Osteocyte (in vitro differentiated cells): ENCODE results near the gene NCOA7. TPM values are rescaled to one million over a fixed set of nuclear protein-coding genes. Genes with fewer than 3 reads are reported as not detected.

Experiments
- DNase-seq: peaks from one replicate; pipeline ENCODE4 v3.0.0; 2021; ENCODE audit warnings: mixed read lengths; ENCODE audit not compliant: unreplicated experiment; ENCODE audit errors: extremely low spot score
- H3K27ac Mint-ChIP-seq: one replicate; pipeline ENCODE4 v1.8.0; 2021; ENCODE audit warnings: mild to moderate bottlenecking, mixed read lengths; ENCODE audit not compliant: unreplicated experiment
- H3K27me3 Mint-ChIP-seq: one replicate; pipeline ENCODE4 v1.8.0; 2021; ENCODE audit warnings: mixed read lengths; ENCODE audit not compliant: unreplicated experiment
- H3K36me3 Mint-ChIP-seq: one replicate; pipeline ENCODE4 v1.8.0; 2021; ENCODE audit warnings: mixed read lengths; ENCODE audit not compliant: unreplicated experiment
- H3K4me1 Mint-ChIP-seq: one replicate; pipeline ENCODE4 v1.8.0; 2021; ENCODE audit warnings: mixed read lengths; ENCODE audit not compliant: unreplicated experiment
- H3K4me3 Mint-ChIP-seq: one replicate; pipeline ENCODE4 v1.8.0; 2021; ENCODE audit warnings: mild to moderate bottlenecking, moderate library complexity, mixed read lengths; ENCODE audit not compliant: unreplicated experiment
- H3K9me3 Mint-ChIP-seq: one replicate; pipeline ENCODE4 v1.8.0; 2021; ENCODE audit warnings: mixed read lengths; ENCODE audit not compliant: unreplicated experiment
- long read RNA-seq: library from polyadenylated mRNA; unstranded; transcript quantifications from one replicate; pipeline ENCODE4 v2.0.0, GENCODE V29; 2021
- total RNA-seq: library from RNA; stranded (reverse); gene quantifications from 2 replicates; pipeline ENCODE4 v1.2.1, GENCODE V29; 2021
- TF ChIP-seq, protein P1 (sequence below): fragments of 200-600 bp; sonication (generic); IDR thresholded peaks from 2 replicates; pipeline ENCODE4 v1.5.0; 2021; ENCODE audit warnings: antibody characterized with exemption, mild to moderate bottlenecking, moderate library complexity

NCOA7 gene, protein sequence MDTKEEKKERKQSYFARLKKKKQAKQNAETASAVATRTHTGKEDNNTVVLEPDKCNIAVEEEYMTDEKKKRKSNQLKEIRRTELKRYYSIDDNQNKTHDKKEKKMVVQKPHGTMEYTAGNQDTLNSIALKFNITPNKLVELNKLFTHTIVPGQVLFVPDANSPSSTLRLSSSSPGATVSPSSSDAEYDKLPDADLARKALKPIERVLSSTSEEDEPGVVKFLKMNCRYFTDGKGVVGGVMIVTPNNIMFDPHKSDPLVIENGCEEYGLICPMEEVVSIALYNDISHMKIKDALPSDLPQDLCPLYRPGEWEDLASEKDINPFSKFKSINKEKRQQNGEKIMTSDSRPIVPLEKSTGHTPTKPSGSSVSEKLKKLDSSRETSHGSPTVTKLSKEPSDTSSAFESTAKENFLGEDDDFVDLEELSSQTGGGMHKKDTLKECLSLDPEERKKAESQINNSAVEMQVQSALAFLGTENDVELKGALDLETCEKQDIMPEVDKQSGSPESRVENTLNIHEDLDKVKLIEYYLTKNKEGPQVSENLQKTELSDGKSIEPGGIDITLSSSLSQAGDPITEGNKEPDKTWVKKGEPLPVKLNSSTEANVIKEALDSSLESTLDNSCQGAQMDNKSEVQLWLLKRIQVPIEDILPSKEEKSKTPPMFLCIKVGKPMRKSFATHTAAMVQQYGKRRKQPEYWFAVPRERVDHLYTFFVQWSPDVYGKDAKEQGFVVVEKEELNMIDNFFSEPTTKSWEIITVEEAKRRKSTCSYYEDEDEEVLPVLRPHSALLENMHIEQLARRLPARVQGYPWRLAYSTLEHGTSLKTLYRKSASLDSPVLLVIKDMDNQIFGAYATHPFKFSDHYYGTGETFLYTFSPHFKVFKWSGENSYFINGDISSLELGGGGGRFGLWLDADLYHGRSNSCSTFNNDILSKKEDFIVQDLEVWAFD
- 63.5 and 65.7 TPM in 2 replicates for total RNA-seq
- long read RNA-seq, full-length matches to known transcripts = 71 of 115 reads
- long read RNA-seq, partial matches to known transcripts = 26 of 115 reads
- long read RNA-seq, other reads (novel, unspliced or antisense) = 18 of 115 reads

DNA sequence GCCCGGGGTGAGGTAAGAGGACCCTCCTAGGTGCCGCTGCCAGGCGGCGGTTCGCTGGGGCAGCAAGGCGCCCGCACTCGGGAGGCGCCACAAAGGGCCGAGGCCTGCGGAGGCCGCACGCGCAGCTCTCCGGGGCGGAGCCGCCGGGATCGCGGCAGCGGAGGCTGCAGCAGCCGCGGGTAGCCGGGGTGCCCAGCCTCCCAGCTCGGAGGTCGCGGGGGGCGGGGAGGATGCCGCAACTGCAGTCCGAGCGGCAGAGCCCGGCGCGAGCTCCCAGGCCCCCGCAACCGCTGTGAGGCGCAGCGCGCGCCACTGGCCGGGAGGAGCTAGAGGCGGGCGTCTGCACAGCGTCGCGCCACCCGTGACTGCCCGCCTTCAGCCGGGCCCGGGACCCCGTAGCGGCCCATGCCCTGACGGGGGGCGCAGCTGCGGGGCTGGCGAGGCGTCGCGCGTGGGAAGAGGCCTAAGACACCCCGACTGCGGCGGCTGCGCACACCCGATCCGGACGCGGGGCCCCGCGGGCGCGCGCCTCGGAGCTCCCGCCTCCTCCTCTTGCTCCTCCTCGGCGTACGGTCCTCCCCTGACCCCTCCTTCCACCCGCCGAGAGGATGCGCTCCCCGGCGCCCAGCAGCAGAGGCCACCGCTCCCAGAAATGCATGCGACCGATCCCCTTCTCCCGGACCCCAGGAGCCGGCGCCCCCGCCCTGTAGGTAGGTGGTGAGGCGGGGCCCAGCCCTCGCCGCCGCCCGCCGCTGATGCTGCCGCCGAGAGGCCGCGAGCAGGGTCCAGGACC lies at the start of gene NCOA7:
NCOA7 (plus strand) TSS at position 603 of the 793 bp plus-strand sequence. CDS start 24,395 bp downstream, outside the sequence.
- H3K27me3 Mint-ChIP-seq = no peaks in the 10 kb centered on the region
- peaks cover 54% of the 10 kb centered on the region for H3K4me1 Mint-ChIP-seq
- H3K4me3 Mint-ChIP-seq = peak within 1 kb of the TSS; percentile 85
- no peaks in the 10 kb centered on the region for H3K9me3 Mint-ChIP-seq
- peak; percentile 89 for DNase-seq
- peak within 1 kb of the TSS; percentile 96 for H3K27ac Mint-ChIP-seq
- TF ChIP-seq, protein P1, sequence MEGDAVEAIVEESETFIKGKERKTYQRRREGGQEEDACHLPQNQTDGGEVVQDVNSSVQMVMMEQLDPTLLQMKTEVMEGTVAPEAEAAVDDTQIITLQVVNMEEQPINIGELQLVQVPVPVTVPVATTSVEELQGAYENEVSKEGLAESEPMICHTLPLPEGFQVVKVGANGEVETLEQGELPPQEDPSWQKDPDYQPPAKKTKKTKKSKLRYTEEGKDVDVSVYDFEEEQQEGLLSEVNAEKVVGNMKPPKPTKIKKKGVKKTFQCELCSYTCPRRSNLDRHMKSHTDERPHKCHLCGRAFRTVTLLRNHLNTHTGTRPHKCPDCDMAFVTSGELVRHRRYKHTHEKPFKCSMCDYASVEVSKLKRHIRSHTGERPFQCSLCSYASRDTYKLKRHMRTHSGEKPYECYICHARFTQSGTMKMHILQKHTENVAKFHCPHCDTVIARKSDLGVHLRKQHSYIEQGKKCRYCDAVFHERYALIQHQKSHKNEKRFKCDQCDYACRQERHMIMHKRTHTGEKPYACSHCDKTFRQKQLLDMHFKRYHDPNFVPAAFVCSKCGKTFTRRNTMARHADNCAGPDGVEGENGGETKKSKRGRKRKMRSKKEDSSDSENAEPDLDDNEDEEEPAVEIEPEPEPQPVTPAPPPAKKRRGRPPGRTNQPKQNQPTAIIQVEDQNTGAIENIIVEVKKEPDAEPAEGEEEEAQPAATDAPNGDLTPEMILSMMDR = no peak
- peaks cover 5% of the 10 kb centered on the region for H3K36me3 Mint-ChIP-seq

DNA sequence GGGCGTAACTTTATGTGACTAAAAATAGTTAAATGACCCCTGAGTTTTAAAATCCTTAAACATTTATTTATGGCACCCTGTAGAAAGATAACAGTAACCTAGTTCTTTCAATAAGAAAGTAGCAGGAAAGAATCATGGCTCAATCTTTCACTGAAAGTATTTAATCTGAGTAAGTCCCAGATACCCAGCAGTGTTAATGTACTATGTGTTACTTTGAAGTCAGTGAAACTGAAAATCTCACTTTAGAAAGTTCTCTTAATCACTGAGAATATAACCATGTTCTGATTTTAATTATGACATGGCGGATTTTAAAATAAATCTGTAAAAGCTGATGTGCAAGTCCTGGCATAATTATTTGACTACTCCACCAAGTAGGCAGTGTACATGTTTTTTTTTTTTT lies 49.4 kb upstream of the NCOA7 start:
- Mint-ChIP-seq H3K27me3 (no peaks in the 10 kb centered on the region), H3K9me3 (no peaks in the 10 kb centered on the region), H3K4me3 (no peak overlapping the region), H3K36me3 (no peaks in the 10 kb centered on the region), H3K4me1 (peaks cover 36% of the 10 kb centered on the region), H3K27ac (no peak overlapping the region)
- TF ChIP-seq, protein P1 = no peak
- no peak for DNase-seq

DNA sequence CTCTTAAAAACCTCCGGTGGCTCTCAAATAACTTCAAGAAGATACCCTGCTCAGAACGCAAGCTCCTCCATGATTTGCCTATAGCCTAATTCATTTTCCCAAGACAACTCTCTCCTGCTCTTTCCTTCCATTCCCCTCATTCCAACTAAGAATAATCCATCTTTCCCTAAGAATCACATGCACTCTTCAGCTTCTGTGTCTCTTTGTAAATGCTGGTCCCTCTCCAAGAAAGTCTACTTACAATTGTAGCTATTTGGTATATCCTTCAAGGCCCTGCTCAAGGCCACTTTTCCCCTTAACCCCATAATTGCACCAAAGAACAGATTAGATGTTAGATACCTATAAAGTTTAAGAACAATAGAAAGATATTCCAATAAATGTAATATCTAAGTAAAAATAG lies 48.7 kb upstream of the NCOA7 start:
- TF ChIP-seq, protein P1 = no peak
- Mint-ChIP-seq H3K36me3 (no peaks in the 10 kb centered on the region), H3K27ac (no peak overlapping the region), H3K27me3 (no peaks in the 10 kb centered on the region), H3K4me3 (no peak overlapping the region), H3K4me1 (peaks cover 42% of the 10 kb centered on the region), H3K9me3 (no peaks in the 10 kb centered on the region)
- DNase-seq = no peak

DNA sequence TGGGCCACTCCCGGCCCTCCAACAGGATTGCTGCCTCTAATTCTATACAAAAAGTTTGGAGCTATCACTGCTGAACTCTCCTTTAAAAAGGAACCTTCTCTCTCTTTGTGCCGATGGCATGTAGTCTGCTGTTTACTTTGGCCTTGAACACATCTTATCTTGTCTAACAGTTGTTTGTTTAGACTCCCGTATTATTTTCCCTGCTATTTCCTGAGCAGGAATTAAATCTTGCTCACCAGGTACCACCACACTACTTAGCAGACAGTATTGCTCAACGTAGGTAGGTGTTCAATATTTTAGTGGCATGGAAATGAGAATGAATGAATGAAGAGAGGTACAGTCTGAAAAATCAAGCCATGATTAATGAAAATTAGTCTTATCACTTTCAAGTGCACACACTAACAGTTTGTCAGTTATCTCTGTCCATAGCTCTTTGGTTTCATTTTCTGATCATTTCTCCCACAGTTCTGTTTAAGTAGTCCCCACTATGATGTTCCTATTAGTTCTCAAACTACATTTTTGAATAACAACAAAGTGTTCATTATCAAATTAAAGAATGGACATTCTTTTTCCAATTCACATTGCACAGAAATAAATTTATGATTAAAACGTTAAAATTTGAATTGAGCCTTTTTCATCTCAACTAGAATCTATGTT lies 48.2 kb upstream of the NCOA7 start:
- TF ChIP-seq, protein P1 = no peak
- no peak overlapping the region for H3K4me3 Mint-ChIP-seq
- H3K4me1 Mint-ChIP-seq = peaks cover 46% of the 10 kb centered on the region
- no peaks in the 10 kb centered on the region for H3K27me3 Mint-ChIP-seq
- H3K27ac Mint-ChIP-seq = no peak overlapping the region
- no peaks in the 10 kb centered on the region for H3K36me3 Mint-ChIP-seq
- no peak for DNase-seq
- no peaks in the 10 kb centered on the region for H3K9me3 Mint-ChIP-seq
